ENCODE data around the gene PHC2. TPM values are rescaled to one million over a fixed set of nuclear protein-coding genes. Genes with fewer than 3 reads are reported as not detected.

The PHC2 gene
- total and polyA plus RNA-seq, 2 of the 13 experiments (the other 11 are each of a cell fraction or from before 2014, with no cell fraction given): 52.5 to 84.9 TPM

DNA sequence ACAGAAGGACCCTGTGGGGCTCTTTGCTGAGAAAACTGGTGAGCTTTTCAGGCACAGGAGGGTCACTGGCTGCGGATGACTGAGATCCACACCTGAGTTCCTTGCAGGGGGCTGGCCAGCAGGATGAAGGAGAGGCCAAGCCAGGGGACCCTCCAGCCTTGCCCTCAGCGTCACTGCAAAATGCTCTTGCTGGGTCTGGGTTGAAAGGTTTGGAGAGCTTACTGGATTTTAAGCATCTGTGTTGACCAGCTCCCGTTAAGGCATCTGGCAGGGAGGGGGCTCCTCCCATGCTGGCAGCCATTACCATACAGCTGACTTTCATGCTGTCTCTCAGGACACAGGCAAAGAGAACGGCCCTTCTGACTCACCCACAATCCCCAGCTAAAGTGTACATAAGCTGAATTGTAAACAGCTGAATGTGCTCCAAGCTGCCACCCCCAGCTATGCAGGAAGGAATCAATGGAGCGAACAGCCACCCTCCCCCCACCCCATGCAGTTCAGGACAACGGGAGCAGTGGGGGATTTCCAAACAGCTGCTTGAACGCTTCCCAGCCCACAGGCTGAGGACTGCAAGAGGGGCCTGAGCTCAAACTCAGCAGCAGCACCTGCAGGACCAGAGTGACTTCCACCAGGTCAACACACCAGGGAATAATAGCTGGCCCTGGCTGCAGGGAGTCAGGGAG is 88.7 kb downstream of the PHC2 start (continued):
- TF ChIP-seq, protein P1, sequence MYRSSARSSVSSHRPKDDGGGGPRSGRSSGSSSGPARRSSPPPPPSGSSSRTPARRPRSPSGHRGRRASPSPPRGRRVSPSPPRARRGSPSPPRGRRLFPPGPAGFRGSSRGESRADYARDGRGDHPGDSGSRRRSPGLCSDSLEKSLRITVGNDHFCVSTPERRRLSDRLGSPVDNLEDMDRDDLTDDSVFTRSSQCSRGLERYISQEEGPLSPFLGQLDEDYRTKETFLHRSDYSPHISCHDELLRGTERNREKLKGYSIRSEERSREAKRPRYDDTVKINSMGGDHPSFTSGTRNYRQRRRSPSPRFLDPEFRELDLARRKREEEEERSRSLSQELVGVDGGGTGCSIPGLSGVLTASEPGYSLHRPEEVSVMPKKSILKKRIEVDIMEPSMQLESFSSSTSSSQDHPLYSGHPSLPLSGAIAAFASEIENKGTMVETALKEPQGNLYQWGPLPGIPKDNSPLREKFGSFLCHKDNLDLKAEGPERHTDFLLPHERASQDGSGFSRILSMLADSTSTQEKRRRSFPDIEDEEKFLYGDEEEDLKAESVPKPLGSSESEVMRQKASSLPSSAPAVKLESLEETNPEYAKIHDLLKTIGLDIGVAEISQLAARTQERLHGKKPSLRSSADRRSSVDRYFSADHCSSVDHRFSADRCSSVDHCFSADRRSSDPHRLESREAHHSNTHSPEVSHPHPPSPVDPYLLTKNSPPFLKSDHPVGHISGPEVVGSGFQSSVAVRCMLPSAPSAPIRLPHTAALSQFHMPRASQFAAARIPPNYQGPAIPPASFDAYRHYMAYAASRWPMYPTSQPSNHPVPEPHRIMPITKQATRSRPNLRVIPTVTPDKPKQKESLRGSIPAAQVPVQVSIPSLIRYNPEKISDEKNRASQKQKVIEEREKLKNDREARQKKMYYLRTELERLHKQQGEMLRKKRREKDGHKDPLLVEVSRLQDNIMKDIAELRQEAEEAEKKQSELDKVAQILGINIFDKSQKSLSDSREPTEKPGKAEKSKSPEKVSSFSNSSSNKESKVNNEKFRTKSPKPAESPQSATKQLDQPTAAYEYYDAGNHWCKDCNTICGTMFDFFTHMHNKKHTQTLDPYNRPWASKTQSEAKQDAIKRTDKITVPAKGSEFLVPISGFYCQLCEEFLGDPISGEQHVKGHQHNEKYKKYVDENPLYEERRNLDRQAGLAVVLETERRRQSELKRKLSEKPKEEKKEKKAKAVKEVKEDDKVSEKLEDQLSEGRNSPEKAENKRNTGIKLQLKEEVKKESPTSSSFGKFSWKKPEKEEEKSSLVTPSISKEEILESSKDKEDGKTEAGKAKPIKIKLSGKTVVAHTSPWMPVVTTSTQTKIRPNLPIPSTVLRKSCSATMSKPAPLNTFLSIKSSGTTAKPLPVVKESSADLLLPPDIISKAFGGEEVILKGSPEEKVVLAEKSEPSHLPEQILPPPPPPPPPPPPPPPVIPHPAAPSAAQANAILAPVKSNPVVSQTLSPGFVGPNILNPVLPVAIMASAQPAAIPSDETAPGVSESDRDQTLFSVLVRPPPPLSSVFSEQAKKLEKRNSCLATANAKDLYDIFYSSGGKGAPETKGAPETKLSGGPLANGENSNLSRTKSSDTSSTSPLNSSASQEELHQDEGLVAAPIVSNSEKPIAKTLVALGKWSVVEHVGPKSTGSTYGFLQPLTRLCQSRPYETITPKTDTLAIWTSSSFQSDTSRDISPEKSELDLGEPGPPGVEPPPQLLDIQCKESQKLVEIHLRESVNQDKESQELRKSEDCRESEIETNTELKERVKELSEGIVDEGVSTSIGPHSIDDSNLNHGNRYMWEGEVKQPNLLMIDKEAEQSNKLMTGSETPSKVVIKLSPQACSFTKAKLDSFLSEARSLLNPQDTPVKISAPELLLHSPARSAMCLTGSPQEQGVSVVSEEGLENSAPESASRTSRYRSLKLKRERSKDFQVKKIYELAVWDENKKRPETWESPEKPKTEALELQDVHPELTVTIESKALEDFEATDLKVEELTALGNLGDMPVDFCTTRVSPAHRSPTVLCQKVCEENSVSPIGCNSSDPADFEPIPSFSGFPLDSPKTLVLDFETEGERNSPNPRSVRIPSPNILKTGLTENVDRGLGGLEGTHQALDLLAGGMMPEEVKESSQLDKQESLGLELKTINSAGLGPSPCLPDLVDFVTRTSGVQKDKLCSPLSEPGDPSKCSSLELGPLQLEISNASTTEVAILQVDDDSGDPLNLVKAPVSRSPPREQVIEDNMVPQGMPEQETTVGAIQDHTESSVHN (CRISPR knock-in tag; IDR thresholded peaks at IDR 0.05): 0 out of 2 replicates have a peak, but pooled peaks have one; percentile 80
- TF ChIP-seq PRMT3 (CRISPR knock-in tag; IDR thresholded peaks at IDR 0.05; ENCODE audit: borderline replicate concordance, low read depth) (no peak), ZBTB7A (CRISPR knock-in tag; IDR thresholded peaks at IDR 0.05) (peak; percentile 58; the same call in 1 of the 2 replicates), TAF1 (CRISPR knock-in tag; IDR thresholded peaks at IDR 0.05) (peak; percentile 28; the same call in 1 of the 2 replicates), ZNF235 (CRISPR knock-in tag; IDR thresholded peaks at IDR 0.05; ENCODE audit: borderline replicate concordance) (0 out of 2 replicates have a peak, but pooled peaks have one; percentile 45), CBFB (CRISPR knock-in tag; IDR thresholded peaks at IDR 0.05) (peak; percentile 82), FOXO1 (CRISPR knock-in tag; IDR thresholded peaks at IDR 0.05) (peak; percentile 95), GABPB1 (CRISPR knock-in tag; IDR thresholded peaks at IDR 0.05) (peak; percentile 48; the same call in 1 of the 2 replicates), TMF1 (CRISPR knock-in tag; IDR thresholded peaks at IDR 0.05; ENCODE audit: low read depth) (no peak), RFXANK (CRISPR knock-in tag; IDR thresholded peaks at IDR 0.05) (no peak), KDM5B (CRISPR knock-in tag; IDR thresholded peaks at IDR 0.05; ENCODE audit: borderline replicate concordance) (peak; percentile 93), ZNF703 (CRISPR knock-in tag; IDR thresholded peaks at IDR 0.05; ENCODE audit: borderline replicate concordance) (no peak), ATF7-NPFF (CRISPR knock-in tag; IDR thresholded peaks at IDR 0.05; ENCODE audit: low read depth) (peak; percentile 49; the same call in 1 of the 2 replicates)
- TF ChIP-seq, protein P2, sequence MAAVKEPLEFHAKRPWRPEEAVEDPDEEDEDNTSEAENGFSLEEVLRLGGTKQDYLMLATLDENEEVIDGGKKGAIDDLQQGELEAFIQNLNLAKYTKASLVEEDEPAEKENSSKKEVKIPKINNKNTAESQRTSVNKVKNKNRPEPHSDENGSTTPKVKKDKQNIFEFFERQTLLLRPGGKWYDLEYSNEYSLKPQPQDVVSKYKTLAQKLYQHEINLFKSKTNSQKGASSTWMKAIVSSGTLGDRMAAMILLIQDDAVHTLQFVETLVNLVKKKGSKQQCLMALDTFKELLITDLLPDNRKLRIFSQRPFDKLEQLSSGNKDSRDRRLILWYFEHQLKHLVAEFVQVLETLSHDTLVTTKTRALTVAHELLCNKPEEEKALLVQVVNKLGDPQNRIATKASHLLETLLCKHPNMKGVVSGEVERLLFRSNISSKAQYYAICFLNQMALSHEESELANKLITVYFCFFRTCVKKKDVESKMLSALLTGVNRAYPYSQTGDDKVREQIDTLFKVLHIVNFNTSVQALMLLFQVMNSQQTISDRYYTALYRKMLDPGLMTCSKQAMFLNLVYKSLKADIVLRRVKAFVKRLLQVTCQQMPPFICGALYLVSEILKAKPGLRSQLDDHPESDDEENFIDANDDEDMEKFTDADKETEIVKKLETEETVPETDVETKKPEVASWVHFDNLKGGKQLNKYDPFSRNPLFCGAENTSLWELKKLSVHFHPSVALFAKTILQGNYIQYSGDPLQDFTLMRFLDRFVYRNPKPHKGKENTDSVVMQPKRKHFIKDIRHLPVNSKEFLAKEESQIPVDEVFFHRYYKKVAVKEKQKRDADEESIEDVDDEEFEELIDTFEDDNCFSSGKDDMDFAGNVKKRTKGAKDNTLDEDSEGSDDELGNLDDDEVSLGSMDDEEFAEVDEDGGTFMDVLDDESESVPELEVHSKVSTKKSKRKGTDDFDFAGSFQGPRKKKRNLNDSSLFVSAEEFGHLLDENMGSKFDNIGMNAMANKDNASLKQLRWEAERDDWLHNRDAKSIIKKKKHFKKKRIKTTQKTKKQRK (IDR thresholded peaks at IDR 0.05; ENCODE audit: low read length): no peak
- TF ChIP-seq, protein P3, sequence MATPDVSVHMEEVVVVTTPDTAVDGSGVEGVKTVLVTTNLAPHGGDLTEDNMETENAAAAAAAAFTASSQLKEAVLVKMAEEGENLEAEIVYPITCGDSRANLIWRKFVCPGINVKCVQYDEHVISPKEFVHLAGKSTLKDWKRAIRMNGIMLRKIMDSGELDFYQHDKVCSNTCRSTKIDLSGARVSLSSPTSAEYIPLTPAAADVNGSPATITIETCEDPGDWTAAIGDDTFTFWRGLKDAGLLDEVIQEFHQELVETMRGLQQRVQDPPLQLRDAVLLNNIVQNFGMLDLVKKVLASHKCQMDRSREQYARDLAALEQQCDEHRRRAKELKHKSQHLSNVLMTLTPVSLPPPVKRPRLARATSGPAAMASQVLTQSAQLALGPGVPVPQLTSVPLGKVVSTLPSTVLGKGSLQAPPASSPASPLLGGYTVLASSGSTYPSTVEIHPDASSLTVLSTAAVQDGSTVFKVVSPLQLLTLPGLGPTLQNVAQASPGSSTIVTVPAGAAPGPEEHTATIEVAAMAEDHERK (CRISPR knock-in tag; IDR thresholded peaks at IDR 0.05; ENCODE audit: low read depth): 0 out of 2 replicates have a peak, but pooled peaks have one; percentile 24

Data from HepG2 (cell line).